GM12875 (cell line): Measurements from ENCODE around the gene PEMT.

Source experiments
- H3K4me3 ChIP-seq: one replicate; pipeline ENCODE4 v1.5.1; 2011; ENCODE audit warnings: low read depth, low read length, control low read depth
- TF ChIP-seq, protein P1 (sequence below): IDR thresholded peaks from 2 replicates; pipeline ENCODE4 v1.5.1; 2011; ENCODE audit warnings: low read depth, mild to moderate bottlenecking, control low read depth, inconsistent platforms, low read length, moderate library complexity, borderline replicate concordance; ENCODE audit not compliant: insufficient read depth

Gene PEMT

DNA sequence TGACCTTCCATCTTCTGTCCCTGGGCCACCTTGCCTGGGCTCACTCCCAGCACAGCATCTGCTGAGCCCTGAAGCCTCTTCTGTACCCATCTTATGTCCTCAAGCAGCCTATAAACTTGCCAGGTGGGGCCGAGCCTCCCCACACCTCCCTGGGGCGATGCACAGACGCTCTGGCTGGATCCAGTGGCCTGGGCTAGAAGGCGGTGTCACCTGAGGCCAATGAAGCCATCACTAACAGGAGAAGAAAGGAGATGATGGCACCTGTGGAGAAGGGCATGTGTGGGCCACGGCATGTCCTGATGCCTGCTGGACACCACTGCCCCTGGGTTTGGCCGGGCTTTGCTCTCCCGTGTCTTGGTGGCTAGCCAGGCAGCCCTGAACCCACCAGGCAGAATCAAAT, 45.5 kb downstream of the PEMT start:
- no peak overlapping the region for H3K4me3 ChIP-seq
- TF ChIP-seq, protein P1, sequence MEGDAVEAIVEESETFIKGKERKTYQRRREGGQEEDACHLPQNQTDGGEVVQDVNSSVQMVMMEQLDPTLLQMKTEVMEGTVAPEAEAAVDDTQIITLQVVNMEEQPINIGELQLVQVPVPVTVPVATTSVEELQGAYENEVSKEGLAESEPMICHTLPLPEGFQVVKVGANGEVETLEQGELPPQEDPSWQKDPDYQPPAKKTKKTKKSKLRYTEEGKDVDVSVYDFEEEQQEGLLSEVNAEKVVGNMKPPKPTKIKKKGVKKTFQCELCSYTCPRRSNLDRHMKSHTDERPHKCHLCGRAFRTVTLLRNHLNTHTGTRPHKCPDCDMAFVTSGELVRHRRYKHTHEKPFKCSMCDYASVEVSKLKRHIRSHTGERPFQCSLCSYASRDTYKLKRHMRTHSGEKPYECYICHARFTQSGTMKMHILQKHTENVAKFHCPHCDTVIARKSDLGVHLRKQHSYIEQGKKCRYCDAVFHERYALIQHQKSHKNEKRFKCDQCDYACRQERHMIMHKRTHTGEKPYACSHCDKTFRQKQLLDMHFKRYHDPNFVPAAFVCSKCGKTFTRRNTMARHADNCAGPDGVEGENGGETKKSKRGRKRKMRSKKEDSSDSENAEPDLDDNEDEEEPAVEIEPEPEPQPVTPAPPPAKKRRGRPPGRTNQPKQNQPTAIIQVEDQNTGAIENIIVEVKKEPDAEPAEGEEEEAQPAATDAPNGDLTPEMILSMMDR: no peak

DNA sequence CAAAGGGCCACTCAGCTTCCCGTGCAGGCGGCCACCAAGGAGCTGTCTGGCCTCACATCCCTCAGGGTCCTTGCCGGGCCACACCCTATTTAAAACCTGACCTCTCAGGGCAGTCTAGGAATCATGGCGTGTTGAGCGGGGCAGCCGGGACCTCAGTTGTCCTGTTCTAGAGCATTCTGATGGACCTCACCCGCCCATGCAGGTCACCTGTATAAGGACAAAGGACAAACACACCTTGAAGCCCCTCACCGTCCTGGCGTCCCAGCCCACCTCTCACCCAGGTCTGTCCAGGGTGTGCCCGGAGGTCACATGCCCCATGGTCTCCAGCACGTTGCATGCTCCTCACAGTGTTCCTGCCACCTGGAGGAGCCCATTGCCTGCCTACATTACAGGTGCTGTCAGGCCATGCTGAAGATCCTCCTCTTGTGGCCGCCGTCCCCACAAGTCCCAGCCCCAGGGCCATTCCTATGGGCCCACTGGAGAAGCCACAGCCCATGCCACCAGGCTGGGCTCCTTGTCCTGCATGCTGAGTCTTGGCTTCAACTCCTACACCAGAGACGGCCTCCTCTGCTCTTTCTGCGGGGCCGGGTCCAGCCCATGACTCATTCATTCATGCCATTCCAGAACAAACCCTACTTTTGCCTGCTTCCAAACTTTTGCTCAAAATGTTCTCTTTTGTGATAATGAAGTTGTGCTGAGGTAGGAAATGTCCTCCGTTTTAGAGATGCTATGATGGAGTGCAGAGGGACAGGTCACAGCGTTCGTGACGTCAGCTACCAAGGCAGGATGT, 46.3 kb downstream of the PEMT start:
- TF ChIP-seq, protein P1: no peak
- H3K4me3 ChIP-seq: no peak overlapping the region

DNA sequence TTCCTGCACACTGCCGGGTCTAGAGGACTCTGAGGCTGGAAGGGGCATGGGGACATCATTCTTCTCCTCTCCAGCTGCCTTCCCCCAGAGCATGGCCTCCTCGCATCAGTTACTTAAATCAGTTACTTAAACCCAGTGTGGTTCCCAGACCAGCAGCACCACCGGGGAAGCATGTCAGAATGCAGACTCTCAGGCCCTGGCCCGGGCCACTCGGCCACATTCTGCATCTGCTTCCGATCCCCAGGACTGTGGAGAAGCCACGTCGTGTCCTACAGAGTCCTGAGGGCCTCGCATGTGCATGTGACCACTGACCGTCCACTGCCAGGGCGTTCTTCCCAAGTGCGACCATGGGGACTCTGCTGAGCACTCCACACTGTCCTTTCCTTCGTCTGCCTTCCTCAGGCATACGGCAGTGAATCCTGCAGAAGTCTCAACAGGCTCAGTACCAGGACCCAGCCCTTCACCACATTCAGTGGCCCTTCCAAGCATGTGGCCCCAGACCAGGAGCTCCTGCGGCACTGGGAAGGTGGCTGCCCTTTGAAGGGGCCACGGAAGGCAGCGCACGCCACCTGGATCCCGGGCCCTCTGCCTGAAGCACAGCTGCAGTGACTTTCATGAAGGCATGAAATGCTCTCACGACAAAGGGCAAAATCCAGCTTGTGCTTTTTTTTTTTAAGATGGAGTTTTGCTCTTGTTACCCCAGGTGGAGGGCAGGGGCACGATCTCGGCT, 48.4 kb downstream of the PEMT start:
- no peak overlapping the region for H3K4me3 ChIP-seq
- TF ChIP-seq, protein P1: no peak

DNA sequence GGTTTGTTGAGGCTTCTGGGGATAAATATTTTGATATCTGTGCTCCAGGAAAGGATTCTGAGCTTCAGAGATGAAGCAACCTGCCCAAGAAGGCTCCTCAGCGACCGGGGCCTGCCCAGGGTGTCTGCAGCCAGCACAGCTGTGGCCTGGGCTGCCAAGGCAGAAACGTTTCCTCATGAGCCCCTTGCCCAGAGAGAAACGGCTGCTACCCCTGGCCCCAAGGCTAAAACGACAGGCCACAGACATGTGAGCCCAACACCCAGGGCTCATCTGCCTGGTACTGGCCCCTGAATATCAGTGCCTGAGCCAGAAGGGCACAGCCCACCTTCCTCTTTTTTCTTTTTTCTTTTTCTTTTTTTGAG, 49.9 kb downstream of the PEMT start:
- H3K4me3 ChIP-seq: no peak overlapping the region
- TF ChIP-seq, protein P1: no peak

DNA sequence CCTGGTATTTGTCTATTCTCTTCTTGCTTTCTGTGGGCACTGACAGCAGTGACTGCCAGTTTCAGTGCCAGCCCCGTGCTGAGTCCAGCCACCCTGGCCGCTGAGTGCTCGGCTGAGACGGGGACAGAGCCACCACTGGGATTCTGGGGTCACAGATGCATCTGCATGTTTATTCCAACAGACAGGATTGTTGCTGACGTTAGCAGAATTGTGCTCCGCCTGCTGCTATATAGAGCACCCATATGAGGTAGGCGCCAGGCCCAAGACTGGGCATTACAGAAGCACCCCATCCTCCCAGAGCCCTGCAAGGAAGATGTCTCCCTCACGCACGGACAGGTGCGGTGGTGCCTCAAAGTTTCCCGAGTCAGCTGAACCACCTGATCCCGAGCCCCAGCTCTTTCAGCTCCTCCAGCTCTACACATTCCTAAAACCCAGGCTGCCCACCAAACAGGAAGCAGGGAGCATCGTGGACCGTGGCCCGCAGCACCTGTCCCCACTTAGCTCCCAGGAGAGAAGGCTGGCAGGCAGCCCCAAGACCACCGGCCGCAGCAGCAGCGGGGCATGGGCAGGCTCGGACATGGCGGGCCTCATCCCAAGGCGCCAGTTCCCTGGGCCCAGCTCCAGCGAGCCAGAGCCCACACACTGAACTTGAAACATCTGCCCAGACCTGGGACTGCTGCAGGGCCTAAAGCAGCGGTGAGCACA, 50.4 kb downstream of the PEMT start:
- H3K4me3 ChIP-seq: no peak overlapping the region
- TF ChIP-seq, protein P1: no peak

DNA sequence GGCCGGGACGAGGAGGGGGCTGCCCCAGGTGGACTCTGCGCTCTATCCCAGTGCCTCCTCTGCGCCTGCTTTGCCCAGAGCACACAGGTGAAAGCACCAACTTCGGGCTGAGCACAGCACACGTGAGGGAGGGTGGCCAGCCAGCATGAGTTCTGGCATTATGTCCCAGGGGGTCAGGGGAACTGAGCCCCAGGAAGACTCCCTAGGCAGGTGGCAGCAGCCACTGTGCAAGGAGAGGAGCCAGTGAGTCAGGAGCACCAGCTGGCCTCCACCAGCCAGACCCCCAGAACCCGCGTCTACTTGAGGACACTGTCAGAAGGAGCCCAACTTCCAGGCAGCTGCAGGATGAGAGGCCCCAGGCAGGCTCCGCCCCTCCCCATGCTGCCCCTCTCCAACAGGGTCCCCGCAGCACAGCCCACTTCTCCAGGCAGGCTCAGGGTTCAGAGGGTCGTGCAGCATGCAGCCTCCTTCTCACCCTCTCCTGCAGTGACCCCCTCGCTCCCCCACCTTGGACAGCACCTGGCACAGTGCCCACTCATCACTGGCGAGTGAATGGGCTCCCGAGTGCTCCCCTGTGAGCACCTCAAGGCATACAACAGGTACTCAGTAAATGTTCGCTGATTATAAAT, 51.1 kb downstream of the PEMT start:
- no peak overlapping the region for H3K4me3 ChIP-seq

More for the DNA sequence above, 51.1 kb downstream of the PEMT start:
- TF ChIP-seq, protein P1: no peak
